Activated naive CD8-positive, alpha-beta T cell treated with anti-CD3 and anti-CD28 coated beads, Interleukin-2, amount 50 U/mL, for 24 hours (primary cell): ENCODE results near the gene SKI.
"Not testable (repeated sequence)": the region's sequence is repeated elsewhere in the genome, so short reads cannot be mapped to it uniquely, and the experiment has no call there.

Experiments
- ATAC-seq: fragments of 150-1000 bp; cut with Tn5 transposase; one replicate; pipeline ENCODE4 v1.10.0; 2021
- DNase-seq: peaks from one replicate; pipeline ENCODE4 v3.0.0; 2021
- H3K27ac Mint-ChIP-seq: one replicate; pipeline ENCODE4 v1.8.0; 2021; ENCODE audit warnings: mild to moderate bottlenecking, mixed read lengths
- H3K27me3 Mint-ChIP-seq: one replicate; pipeline ENCODE4 v1.8.0; 2021; ENCODE audit warnings: mixed read lengths
- H3K36me3 Mint-ChIP-seq: one replicate; pipeline ENCODE4 v1.8.0; 2021; ENCODE audit warnings: low read depth, mixed read lengths
- H3K4me1 Mint-ChIP-seq: one replicate; pipeline ENCODE4 v1.8.0; 2021; ENCODE audit warnings: mixed read lengths
- H3K4me3 Mint-ChIP-seq: one replicate; pipeline ENCODE4 v1.8.0; 2021; ENCODE audit warnings: mild to moderate bottlenecking, moderate library complexity, mixed read lengths
- H3K9me3 Mint-ChIP-seq: one replicate; pipeline ENCODE4 v1.8.0; 2021; ENCODE audit warnings: mixed read lengths

The SKI gene

GRCh38 chr1:2260470-2260869, 32.4 kb downstream of the SKI start:
- H3K4me1 Mint-ChIP-seq = peaks cover 57% of the 10 kb centered on the region
- not testable (repeated sequence) for H3K4me3 Mint-ChIP-seq, H3K36me3 Mint-ChIP-seq, H3K27ac Mint-ChIP-seq, H3K9me3 Mint-ChIP-seq, DNase-seq, ATAC-seq, H3K27me3 Mint-ChIP-seq

GRCh38 chr1:2260917-2261316, 32.8 kb downstream of the SKI start:
- H3K4me3 Mint-ChIP-seq = no peak overlapping the region
- no peak overlapping the region for H3K27ac Mint-ChIP-seq
- ATAC-seq = no peak
- no peak for DNase-seq
- no peaks in the 10 kb centered on the region for H3K27me3 Mint-ChIP-seq
- H3K36me3 Mint-ChIP-seq = no peaks in the 10 kb centered on the region
- peaks cover 60% of the 10 kb centered on the region for H3K4me1 Mint-ChIP-seq
- H3K9me3 Mint-ChIP-seq = no peaks in the 10 kb centered on the region

- not testable (repeated sequence) for H3K4me3 Mint-ChIP-seq
These were observed 33.6 kb downstream of the SKI start for GRCh38 chr1:2261476-2262395.

GRCh38 chr1:2266301-2266975, 38.3 kb downstream of the SKI start:
- H3K36me3 Mint-ChIP-seq = no peaks in the 10 kb centered on the region
- no peaks in the 10 kb centered on the region for H3K9me3 Mint-ChIP-seq
- no peak overlapping the region for H3K4me3 Mint-ChIP-seq
- ATAC-seq = no peak
- H3K27me3 Mint-ChIP-seq = no peaks in the 10 kb centered on the region
- H3K27ac Mint-ChIP-seq = peak overlapping the region; percentile 46
- DNase-seq = no peak
- peaks cover 44% of the 10 kb centered on the region for H3K4me1 Mint-ChIP-seq

More at GRCh38 chr1:2261476-2262395, 33.6 kb downstream of the SKI start:
- not testable (repeated sequence) for H3K27me3 Mint-ChIP-seq, H3K36me3 Mint-ChIP-seq, DNase-seq, H3K9me3 Mint-ChIP-seq, H3K27ac Mint-ChIP-seq, ATAC-seq
- peaks cover 68% of the 10 kb centered on the region for H3K4me1 Mint-ChIP-seq

GRCh38 chr1:2267051-2267830, 39.1 kb downstream of the SKI start:
- no peak for ATAC-seq
- H3K4me3 Mint-ChIP-seq = no peak overlapping the region
- H3K27me3 Mint-ChIP-seq = no peaks in the 10 kb centered on the region
- DNase-seq = no peak
- no peak overlapping the region for H3K27ac Mint-ChIP-seq
- no peaks in the 10 kb centered on the region for H3K9me3 Mint-ChIP-seq
- no peaks in the 10 kb centered on the region for H3K36me3 Mint-ChIP-seq
- H3K4me1 Mint-ChIP-seq = peaks cover 42% of the 10 kb centered on the region

- Mint-ChIP-seq H3K36me3 (no peaks in the 10 kb centered on the region), H3K9me3 (no peaks in the 10 kb centered on the region), H3K27ac (no peak overlapping the region), H3K4me1 (peaks cover 45% of the 10 kb centered on the region), H3K4me3 (no peak overlapping the region), H3K27me3 (no peaks in the 10 kb centered on the region)
- no peak for DNase-seq
- ATAC-seq = no peak
These were observed 39.7 kb downstream of the SKI start for GRCh38 chr1:2267862-2268261.

GRCh38 chr1:2268285-2269056, 40.4 kb downstream of the SKI start:
- peak overlapping the region; percentile 35 for H3K27ac Mint-ChIP-seq

GRCh38 chr1:2269193-2269921, 41.2 kb downstream of the SKI start:
- no peaks in the 10 kb centered on the region for H3K36me3 Mint-ChIP-seq
- H3K9me3 Mint-ChIP-seq = no peaks in the 10 kb centered on the region
- peak overlapping the region; percentile 35 for H3K27ac Mint-ChIP-seq
- H3K4me1 Mint-ChIP-seq = peaks cover 50% of the 10 kb centered on the region
- ATAC-seq = no peak
- no peak overlapping the region for H3K4me3 Mint-ChIP-seq
- H3K27me3 Mint-ChIP-seq = no peaks in the 10 kb centered on the region
- no peak for DNase-seq

More at GRCh38 chr1:2268285-2269056, 40.4 kb downstream of the SKI start:
- H3K36me3 Mint-ChIP-seq = no peaks in the 10 kb centered on the region
- DNase-seq = no peak
- ATAC-seq = no peak
- H3K27me3 Mint-ChIP-seq = no peaks in the 10 kb centered on the region
- H3K9me3 Mint-ChIP-seq = no peaks in the 10 kb centered on the region
- H3K4me1 Mint-ChIP-seq = peaks cover 47% of the 10 kb centered on the region
- H3K4me3 Mint-ChIP-seq = no peak overlapping the region

- Mint-ChIP-seq H3K4me3 (no peak overlapping the region), H3K27ac (no peak overlapping the region), H3K27me3 (no peaks in the 10 kb centered on the region), H3K36me3 (no peaks in the 10 kb centered on the region), H3K9me3 (no peaks in the 10 kb centered on the region), H3K4me1 (peaks cover 50% of the 10 kb centered on the region)
- DNase-seq = no peak
- ATAC-seq = no peak
These were observed 41.8 kb downstream of the SKI start for GRCh38 chr1:2269922-2270259.

GRCh38 chr1:2270260-2271100, 42.4 kb downstream of the SKI start:
- DNase-seq (no peak), ATAC-seq (no peak)
- Mint-ChIP-seq H3K27me3 (no peaks in the 10 kb centered on the region), H3K4me3 (no peak overlapping the region), H3K27ac (no peak overlapping the region), H3K4me1 (peaks cover 50% of the 10 kb centered on the region), H3K36me3 (no peaks in the 10 kb centered on the region), H3K9me3 (no peaks in the 10 kb centered on the region)

- H3K4me3 Mint-ChIP-seq = no peak overlapping the region
- H3K36me3 Mint-ChIP-seq = no peaks in the 10 kb centered on the region
- H3K4me1 Mint-ChIP-seq = peaks cover 50% of the 10 kb centered on the region
- H3K27ac Mint-ChIP-seq = no peak overlapping the region
- H3K9me3 Mint-ChIP-seq = no peaks in the 10 kb centered on the region
- ATAC-seq = no peak
- no peak for DNase-seq
- H3K27me3 Mint-ChIP-seq = no peaks in the 10 kb centered on the region
These were observed 43.1 kb downstream of the SKI start for GRCh38 chr1:2271211-2271721.

GRCh38 chr1:2271841-2272655, 43.9 kb downstream of the SKI start:
- no peaks in the 10 kb centered on the region for H3K9me3 Mint-ChIP-seq
- peaks cover 50% of the 10 kb centered on the region for H3K4me1 Mint-ChIP-seq
- H3K27ac Mint-ChIP-seq = no peak overlapping the region
- H3K36me3 Mint-ChIP-seq = no peaks in the 10 kb centered on the region
- H3K27me3 Mint-ChIP-seq = no peaks in the 10 kb centered on the region
- DNase-seq = no peak
- ATAC-seq = no peak
- no peak overlapping the region for H3K4me3 Mint-ChIP-seq
